ENCODE results near the gene ALDH3A1. TPM values are rescaled to one million over a fixed set of nuclear protein-coding genes. Genes with fewer than 3 reads are reported as not detected.

ALDH3A1 gene
- polyA plus RNA-seq, 2 of the 4 experiments (the other 2 are of a cell fraction) = 959 to 1,190 TPM

DNA sequence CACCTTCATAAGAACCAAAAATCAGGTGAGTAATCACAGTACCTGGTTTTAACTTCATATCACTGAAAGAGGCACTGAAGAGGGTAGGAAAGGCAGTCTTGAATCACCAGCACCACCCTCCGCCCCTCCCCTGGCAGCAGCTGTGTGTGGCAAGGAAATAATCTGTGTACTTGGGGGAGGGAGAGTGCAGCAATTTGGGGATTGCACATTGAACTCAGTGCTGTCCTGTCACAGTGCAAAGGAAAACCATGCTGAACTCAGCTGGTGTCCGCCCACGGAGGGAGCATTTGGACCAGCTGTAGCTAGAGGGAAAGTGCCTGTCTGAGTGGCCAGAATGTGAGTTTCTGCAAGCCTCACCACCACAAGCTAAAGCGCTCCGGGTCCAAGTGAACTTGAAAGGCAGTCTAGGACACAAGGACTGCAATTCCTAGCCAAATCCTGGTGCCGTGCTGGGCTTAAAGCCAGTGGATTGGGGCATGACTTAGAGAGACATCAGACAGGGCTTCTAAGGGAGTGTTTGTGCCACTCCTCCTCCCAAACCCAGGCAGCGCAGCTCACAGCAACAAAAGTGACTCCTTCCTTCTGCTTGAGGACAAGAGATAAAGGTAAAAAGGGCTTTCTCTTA, 39.7 kb upstream of the ALDH3A1 start:
- POLR2A ChIA-PET = no interaction called here
- 91% methylated on average over 7 of the region's 7 CpGs for WGBS (ENCODE audit: missing lambda C conversion rate)
- CTCF ChIA-PET = interaction anchor here (1.0 to 2.6 kb wide), 5 partner anchors 9 to 26 kb away, joined by 3 to 10 read pairs (median 6); no protein-coding TSS in a partner anchor
- TF ChIP-seq HEYL (CRISPR knock-in tag; IDR thresholded peaks at IDR 0.05) (no peak), JUNB (IDR thresholded peaks at IDR 0.05) (no peak), CHD2 (IDR thresholded peaks at IDR 0.05; ENCODE audit: low read length, partially characterized antibody) (no peak), NR3C1 (IDR thresholded peaks at IDR 0.05) (no peak), RCOR1 (IDR thresholded peaks at IDR 0.05; ENCODE audit: low read depth, low read length) (no peak), CHD4 (IDR thresholded peaks at IDR 0.05; ENCODE audit: borderline replicate concordance) (no peak), MAZ (IDR thresholded peaks at IDR 0.05; ENCODE audit: borderline replicate concordance, low read depth, low read length) (no peak), RNF2 (IDR thresholded peaks at IDR 0.05; ENCODE audit: borderline replicate concordance, low read depth) (no peak), ZNF302 (CRISPR knock-in tag; IDR thresholded peaks at IDR 0.05) (no peak)
- TF ChIP-seq, protein P1, sequence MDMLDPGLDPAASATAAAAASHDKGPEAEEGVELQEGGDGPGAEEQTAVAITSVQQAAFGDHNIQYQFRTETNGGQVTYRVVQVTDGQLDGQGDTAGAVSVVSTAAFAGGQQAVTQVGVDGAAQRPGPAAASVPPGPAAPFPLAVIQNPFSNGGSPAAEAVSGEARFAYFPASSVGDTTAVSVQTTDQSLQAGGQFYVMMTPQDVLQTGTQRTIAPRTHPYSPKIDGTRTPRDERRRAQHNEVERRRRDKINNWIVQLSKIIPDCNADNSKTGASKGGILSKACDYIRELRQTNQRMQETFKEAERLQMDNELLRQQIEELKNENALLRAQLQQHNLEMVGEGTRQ (IDR thresholded peaks at IDR 0.05) = no peak
- TF ChIP-seq, protein P2, sequence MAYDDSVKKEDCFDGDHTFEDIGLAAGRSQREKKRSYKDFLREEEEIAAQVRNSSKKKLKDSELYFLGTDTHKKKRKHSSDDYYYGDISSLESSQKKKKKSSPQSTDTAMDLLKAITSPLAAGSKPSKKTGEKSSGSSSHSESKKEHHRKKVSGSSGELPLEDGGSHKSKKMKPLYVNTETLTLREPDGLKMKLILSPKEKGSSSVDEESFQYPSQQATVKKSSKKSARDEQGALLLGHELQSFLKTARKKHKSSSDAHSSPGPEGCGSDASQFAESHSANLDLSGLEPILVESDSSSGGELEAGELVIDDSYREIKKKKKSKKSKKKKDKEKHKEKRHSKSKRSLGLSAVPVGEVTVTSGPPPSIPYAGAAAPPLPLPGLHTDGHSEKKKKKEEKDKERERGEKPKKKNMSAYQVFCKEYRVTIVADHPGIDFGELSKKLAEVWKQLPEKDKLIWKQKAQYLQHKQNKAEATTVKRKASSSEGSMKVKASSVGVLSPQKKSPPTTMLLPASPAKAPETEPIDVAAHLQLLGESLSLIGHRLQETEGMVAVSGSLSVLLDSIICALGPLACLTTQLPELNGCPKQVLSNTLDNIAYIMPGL (CRISPR knock-in tag; IDR thresholded peaks at IDR 0.05; ENCODE audit: borderline replicate concordance) = no peak
- TF ChIP-seq, protein P3, sequence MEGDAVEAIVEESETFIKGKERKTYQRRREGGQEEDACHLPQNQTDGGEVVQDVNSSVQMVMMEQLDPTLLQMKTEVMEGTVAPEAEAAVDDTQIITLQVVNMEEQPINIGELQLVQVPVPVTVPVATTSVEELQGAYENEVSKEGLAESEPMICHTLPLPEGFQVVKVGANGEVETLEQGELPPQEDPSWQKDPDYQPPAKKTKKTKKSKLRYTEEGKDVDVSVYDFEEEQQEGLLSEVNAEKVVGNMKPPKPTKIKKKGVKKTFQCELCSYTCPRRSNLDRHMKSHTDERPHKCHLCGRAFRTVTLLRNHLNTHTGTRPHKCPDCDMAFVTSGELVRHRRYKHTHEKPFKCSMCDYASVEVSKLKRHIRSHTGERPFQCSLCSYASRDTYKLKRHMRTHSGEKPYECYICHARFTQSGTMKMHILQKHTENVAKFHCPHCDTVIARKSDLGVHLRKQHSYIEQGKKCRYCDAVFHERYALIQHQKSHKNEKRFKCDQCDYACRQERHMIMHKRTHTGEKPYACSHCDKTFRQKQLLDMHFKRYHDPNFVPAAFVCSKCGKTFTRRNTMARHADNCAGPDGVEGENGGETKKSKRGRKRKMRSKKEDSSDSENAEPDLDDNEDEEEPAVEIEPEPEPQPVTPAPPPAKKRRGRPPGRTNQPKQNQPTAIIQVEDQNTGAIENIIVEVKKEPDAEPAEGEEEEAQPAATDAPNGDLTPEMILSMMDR (IDR thresholded peaks at IDR 0.05) = no peak
- FAIRE-seq (no peak), ATAC-seq (no peak; a peak in 1 of 6 replicates), DNase-seq (ENCODE audit: low read depth in 1 of 2, low spot score in 1 of 2) (no peak)
- Histone ChIP-seq H3K4me1 (no peaks in the 10 kb centered on the region), H3K4me2 (no peak overlapping the region), H3K4me3 (no peak overlapping the region), H3K9me3 (no peaks in the 10 kb centered on the region), H3K27ac (no peak overlapping the region)

DNA sequence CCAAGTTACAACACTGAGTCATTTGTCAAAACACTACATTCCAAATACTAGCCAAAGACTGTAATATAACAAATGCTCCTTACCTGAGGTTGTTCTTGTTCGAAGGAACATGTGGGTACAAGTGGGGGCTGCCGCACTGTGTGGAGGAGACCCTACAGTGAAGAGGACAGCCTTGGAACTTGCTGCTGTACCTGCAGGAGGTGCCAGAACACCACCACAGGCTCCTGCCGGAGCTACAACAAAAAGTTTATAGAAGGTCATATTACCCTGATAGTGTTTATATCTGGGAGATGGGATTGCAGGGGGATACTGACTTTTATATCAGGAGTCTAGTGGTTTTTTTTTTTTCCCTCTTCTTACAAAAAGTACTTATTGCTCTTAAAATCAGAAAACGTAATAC, 37.8 kb upstream of the ALDH3A1 start:
- peak; percentile 32 to 66; a peak in 3 of 5 replicates for TF ChIP-seq RAD21 (conservative IDR thresholded peaks at IDR 0.05 in 1 of 2, IDR thresholded peaks at IDR 0.05 in 1 of 2)
- TF ChIP-seq, protein P3 (IDR thresholded peaks at IDR 0.05) = no peak; the same call in 2 of the 3 replicates
- TF ChIP-seq ESRRA (IDR thresholded peaks at IDR 0.05; ENCODE audit: borderline replicate concordance, low read length) = no peak
- no peak for TF ChIP-seq PHF8 (IDR thresholded peaks at IDR 0.05; ENCODE audit: borderline replicate concordance, low read depth)
- TF ChIP-seq, protein P1 (IDR thresholded peaks at IDR 0.05) = no peak
- no peaks in the 10 kb centered on the region for H3K9me3 ChIP-seq
- H3K4me3 ChIP-seq = no peak overlapping the region
- no peak overlapping the region for H3K4me2 ChIP-seq
- CTCF ChIA-PET = interaction anchor here (0.6 to 2.1 kb wide), 7 partner anchors 11 to 324 kb away, joined by 3 to 5 read pairs (median 3); no protein-coding TSS in a partner anchor
- H3K4me1 ChIP-seq = no peaks in the 10 kb centered on the region
- no peak for FAIRE-seq
- POLR2A ChIA-PET = no interaction called here
- peak; percentile 54 to 79; a peak in 3 of 6 replicates for ATAC-seq
- 60% methylated on average over 4 of the region's 4 CpGs for WGBS (ENCODE audit: missing lambda C conversion rate)
- no peak overlapping the region for H3K27ac ChIP-seq
- DNase-seq (ENCODE audit: low read depth in 1 of 2, low spot score in 1 of 2) = no peak

Data from A549 (cell line).